ENCODE measurements around the gene PAK4. TPM values are rescaled to one million over a fixed set of nuclear protein-coding genes. Genes with fewer than 3 reads are reported as not detected.

PAK4 gene
- total RNA-seq, 1 experiment from 2014 or later: 69.8 TPM

DNA sequence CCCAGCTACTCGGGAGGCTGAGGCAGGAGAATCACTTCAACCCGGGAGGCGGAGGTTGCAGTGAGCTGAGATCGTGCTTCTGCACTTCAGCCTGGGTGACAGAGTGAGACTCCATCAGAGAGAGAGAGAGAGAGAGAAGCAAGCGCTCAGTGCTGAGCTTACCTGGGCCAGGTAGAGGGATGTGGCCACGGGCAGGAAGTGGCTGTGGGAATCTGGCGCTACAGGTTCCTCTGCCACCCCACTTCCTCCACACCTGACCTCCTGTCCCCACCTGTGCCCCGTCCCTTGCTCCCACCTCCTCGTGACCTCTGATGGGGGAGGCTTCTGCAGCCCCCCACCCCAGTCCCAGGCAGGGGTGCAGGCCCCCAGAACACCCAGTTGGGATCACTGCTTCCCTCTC, 70.2 kb downstream of the PAK4 start:
- TF ChIP-seq SMAD3 (CRISPR knock-in tag; IDR thresholded peaks at IDR 0.05; ENCODE audit: borderline replicate concordance): no peak
- TF ChIP-seq, protein P1, sequence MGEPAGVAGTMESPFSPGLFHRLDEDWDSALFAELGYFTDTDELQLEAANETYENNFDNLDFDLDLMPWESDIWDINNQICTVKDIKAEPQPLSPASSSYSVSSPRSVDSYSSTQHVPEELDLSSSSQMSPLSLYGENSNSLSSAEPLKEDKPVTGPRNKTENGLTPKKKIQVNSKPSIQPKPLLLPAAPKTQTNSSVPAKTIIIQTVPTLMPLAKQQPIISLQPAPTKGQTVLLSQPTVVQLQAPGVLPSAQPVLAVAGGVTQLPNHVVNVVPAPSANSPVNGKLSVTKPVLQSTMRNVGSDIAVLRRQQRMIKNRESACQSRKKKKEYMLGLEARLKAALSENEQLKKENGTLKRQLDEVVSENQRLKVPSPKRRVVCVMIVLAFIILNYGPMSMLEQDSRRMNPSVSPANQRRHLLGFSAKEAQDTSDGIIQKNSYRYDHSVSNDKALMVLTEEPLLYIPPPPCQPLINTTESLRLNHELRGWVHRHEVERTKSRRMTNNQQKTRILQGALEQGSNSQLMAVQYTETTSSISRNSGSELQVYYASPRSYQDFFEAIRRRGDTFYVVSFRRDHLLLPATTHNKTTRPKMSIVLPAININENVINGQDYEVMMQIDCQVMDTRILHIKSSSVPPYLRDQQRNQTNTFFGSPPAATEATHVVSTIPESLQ (CRISPR knock-in tag; IDR thresholded peaks at IDR 0.05): no peak
- Mint-ChIP-seq H3K4me1 (peaks cover 22% of the 10 kb centered on the region), H3K36me3 (no peaks in the 10 kb centered on the region), H3K4me3 (peak overlapping the region; percentile 36), H3K9me3 (no peaks in the 10 kb centered on the region), H3K27ac (no peak overlapping the region), H3K27me3 (ENCODE audit: low read depth) (peaks cover 53% of the 10 kb centered on the region)
- ATAC-seq: no peak
- POLR2A ChIA-PET: interaction anchor here (1.0 kb wide), 1 partner anchor 51 kb away, joined by 3 read pairs; no protein-coding TSS in a partner anchor
- CTCF ChIA-PET: interaction anchor here (0.8 to 5.1 kb wide), 8 partner anchors 8 to 265 kb away, joined by 3 to 26 read pairs (median 3); partner anchors contain the start of genes MRPS12, PAK4 and SARS2
- DNase-seq (ENCODE audit: low spot score): no peak

DNA sequence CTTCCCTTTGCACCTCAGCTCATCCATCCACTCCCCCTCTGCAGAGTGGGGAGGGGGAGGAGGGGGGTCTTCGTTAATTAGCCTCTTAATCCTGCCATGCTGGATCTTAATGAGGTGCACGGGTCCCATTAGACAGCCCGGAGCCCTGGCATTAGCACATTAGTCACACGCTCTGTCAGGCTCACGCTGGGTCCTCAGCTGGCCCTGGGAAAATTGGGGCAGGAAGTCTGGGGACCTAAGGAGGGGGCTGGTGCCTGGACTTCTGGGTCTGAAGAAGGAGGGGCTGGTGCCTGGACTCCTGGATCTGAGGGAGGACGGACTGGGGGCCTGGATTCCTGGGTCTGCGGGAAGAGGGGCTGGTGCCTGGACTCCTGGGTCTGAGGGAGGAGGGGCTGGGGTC, 70.7 kb downstream of the PAK4 start:
- peaks cover 22% of the 10 kb centered on the region for H3K4me1 Mint-ChIP-seq
- peaks cover 58% of the 10 kb centered on the region for H3K27me3 Mint-ChIP-seq (ENCODE audit: low read depth)
- DNase-seq (ENCODE audit: low spot score): no peak
- H3K9me3 Mint-ChIP-seq: no peaks in the 10 kb centered on the region
- CTCF ChIA-PET: interaction anchor here (0.8 to 5.1 kb wide), 9 partner anchors 9 to 266 kb away, joined by 3 to 26 read pairs (median 4); partner anchors contain the start of genes MRPS12, PAK4 and SARS2
- ATAC-seq: no peak; the same call in 1 of the 2 replicates
- peak overlapping the region; percentile 54 for H3K4me3 Mint-ChIP-seq
- H3K36me3 Mint-ChIP-seq: no peaks in the 10 kb centered on the region
- POLR2A ChIA-PET: interaction anchor here (1.0 kb wide), 1 partner anchor 51 kb away, joined by 3 read pairs; no protein-coding TSS in a partner anchor
- TF ChIP-seq, protein P2, sequence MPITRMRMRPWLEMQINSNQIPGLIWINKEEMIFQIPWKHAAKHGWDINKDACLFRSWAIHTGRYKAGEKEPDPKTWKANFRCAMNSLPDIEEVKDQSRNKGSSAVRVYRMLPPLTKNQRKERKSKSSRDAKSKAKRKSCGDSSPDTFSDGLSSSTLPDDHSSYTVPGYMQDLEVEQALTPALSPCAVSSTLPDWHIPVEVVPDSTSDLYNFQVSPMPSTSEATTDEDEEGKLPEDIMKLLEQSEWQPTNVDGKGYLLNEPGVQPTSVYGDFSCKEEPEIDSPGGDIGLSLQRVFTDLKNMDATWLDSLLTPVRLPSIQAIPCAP (CRISPR knock-in tag; IDR thresholded peaks at IDR 0.05): no peak
- TF ChIP-seq FOXJ3 (CRISPR knock-in tag; IDR thresholded peaks at IDR 0.05; ENCODE audit: borderline replicate concordance) (no peak), GABPB1 (CRISPR knock-in tag; IDR thresholded peaks at IDR 0.05) (no peak), ZNF396 (CRISPR knock-in tag; IDR thresholded peaks at IDR 0.05; ENCODE audit: borderline replicate concordance) (no peak), ESRRA (CRISPR knock-in tag; IDR thresholded peaks at IDR 0.05; ENCODE audit: borderline replicate concordance) (no peak), ZBTB21 (CRISPR knock-in tag; IDR thresholded peaks at IDR 0.05; ENCODE audit: borderline replicate concordance) (no peak)
- TF ChIP-seq, protein P3, sequence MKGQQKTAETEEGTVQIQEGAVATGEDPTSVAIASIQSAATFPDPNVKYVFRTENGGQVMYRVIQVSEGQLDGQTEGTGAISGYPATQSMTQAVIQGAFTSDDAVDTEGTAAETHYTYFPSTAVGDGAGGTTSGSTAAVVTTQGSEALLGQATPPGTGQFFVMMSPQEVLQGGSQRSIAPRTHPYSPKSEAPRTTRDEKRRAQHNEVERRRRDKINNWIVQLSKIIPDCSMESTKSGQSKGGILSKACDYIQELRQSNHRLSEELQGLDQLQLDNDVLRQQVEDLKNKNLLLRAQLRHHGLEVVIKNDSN (CRISPR knock-in tag; IDR thresholded peaks at IDR 0.05): no peak
- TF ChIP-seq, protein P4, sequence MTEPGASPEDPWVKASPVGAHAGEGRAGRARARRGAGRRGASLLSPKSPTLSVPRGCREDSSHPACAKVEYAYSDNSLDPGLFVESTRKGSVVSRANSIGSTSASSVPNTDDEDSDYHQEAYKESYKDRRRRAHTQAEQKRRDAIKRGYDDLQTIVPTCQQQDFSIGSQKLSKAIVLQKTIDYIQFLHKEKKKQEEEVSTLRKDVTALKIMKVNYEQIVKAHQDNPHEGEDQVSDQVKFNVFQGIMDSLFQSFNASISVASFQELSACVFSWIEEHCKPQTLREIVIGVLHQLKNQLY (CRISPR knock-in tag; IDR thresholded peaks at IDR 0.05): no peak
- TF ChIP-seq, protein P5, sequence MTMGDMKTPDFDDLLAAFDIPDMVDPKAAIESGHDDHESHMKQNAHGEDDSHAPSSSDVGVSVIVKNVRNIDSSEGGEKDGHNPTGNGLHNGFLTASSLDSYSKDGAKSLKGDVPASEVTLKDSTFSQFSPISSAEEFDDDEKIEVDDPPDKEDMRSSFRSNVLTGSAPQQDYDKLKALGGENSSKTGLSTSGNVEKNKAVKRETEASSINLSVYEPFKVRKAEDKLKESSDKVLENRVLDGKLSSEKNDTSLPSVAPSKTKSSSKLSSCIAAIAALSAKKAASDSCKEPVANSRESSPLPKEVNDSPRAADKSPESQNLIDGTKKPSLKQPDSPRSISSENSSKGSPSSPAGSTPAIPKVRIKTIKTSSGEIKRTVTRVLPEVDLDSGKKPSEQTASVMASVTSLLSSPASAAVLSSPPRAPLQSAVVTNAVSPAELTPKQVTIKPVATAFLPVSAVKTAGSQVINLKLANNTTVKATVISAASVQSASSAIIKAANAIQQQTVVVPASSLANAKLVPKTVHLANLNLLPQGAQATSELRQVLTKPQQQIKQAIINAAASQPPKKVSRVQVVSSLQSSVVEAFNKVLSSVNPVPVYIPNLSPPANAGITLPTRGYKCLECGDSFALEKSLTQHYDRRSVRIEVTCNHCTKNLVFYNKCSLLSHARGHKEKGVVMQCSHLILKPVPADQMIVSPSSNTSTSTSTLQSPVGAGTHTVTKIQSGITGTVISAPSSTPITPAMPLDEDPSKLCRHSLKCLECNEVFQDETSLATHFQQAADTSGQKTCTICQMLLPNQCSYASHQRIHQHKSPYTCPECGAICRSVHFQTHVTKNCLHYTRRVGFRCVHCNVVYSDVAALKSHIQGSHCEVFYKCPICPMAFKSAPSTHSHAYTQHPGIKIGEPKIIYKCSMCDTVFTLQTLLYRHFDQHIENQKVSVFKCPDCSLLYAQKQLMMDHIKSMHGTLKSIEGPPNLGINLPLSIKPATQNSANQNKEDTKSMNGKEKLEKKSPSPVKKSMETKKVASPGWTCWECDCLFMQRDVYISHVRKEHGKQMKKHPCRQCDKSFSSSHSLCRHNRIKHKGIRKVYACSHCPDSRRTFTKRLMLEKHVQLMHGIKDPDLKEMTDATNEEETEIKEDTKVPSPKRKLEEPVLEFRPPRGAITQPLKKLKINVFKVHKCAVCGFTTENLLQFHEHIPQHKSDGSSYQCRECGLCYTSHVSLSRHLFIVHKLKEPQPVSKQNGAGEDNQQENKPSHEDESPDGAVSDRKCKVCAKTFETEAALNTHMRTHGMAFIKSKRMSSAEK (CRISPR knock-in tag; IDR thresholded peaks at IDR 0.05; ENCODE audit: borderline replicate concordance): no peak
- no peak overlapping the region for H3K27ac Mint-ChIP-seq
